GM19240 (cell line): Measurements from ENCODE around the gene SNX22.

Experiments used
- DNase-seq: peaks from one replicate; pipeline ENCODE4 v3.0.0; 2011; ENCODE audit warnings: low spot score; ENCODE audit not compliant: insufficient read length

SNX22 gene

GRCh38 chr15:64133623-64134344 is 17.7 kb upstream of the SNX22 start:
- no peak for DNase-seq

- DNase-seq, result no peak
These were observed 17.1 kb upstream of the SNX22 start for GRCh38 chr15:64134345-64134829.

- no peak for DNase-seq
These were observed 15.2 kb upstream of the SNX22 start for GRCh38 chr15:64136347-64136746.

GRCh38 chr15:64137226-64137833 is 14.2 kb upstream of the SNX22 start:
- no peak for DNase-seq

GRCh38 chr15:64138331-64138941 is 13.1 kb upstream of the SNX22 start:
- no peak for DNase-seq

GRCh38 chr15:64141798-64142512 is 9.6 kb upstream of the SNX22 start:
- DNase-seq, result no peak

GRCh38 chr15:64143276-64143675 is 8.3 kb upstream of the SNX22 start:
- DNase-seq, result no peak

GRCh38 chr15:64144192-64144564 is 7.4 kb upstream of the SNX22 start:
- no peak for DNase-seq

GRCh38 chr15:64144565-64145281 is 6.8 kb upstream of the SNX22 start:
- peak; percentile 43 for DNase-seq

- DNase-seq, result no peak
These were observed 5.5 kb upstream of the SNX22 start for GRCh38 chr15:64146041-64146440.

GRCh38 chr15:64146520-64146884 is 5.0 kb upstream of the SNX22 start:
- DNase-seq, result no peak

GRCh38 chr15:64146885-64147681 is 4.4 kb upstream of the SNX22 start:
- no peak for DNase-seq

- no peak for DNase-seq
These were observed 3.4 kb upstream of the SNX22 start for GRCh38 chr15:64148168-64148567.

- no peak for DNase-seq
These were observed 3.0 kb upstream of the SNX22 start for GRCh38 chr15:64148581-64148980.

GRCh38 chr15:64149424-64149823 is 2.1 kb upstream of the SNX22 start:
- no peak for DNase-seq

- no peak for DNase-seq
These were observed 1.5 kb upstream of the SNX22 start for GRCh38 chr15:64149893-64150578.

- peak; percentile 18 for DNase-seq
These were observed 1.2 kb downstream of the SNX22 start for GRCh38 chr15:64152507-64153387.

- peak; percentile 93 for DNase-seq
These were observed 2.2 kb downstream of the SNX22 start for GRCh38 chr15:64153480-64154367.
